GM12891 (cell line): ENCODE results near the gene PEX14.

ENCODE experiments used
- DNase-seq: peaks from one replicate; pipeline ENCODE4 v3.0.0; 2011; ENCODE audit warnings: low spot score; ENCODE audit not compliant: insufficient read length
- FAIRE-seq: peaks from 2 replicates; lab custom pipeline; 2011; peaks lifted over from hg19 to GRCh38; lab: Jason Lieb, UNC
- PAX5 ChIP-seq: IDR thresholded peaks from 2 replicates; pipeline ENCODE4 v1.6.1; 2011; ENCODE audit warnings: low read length, moderate library complexity, mild to moderate bottlenecking; ENCODE audit not compliant: insufficient read depth, severe bottlenecking
- POLR2A ChIP-seq: IDR thresholded peaks from 2 replicates; pipeline ENCODE4 v1.6.1; 2011; ENCODE audit warnings: low read depth, low read length, control low read depth
- POLR2AphosphoS5 ChIP-seq: IDR thresholded peaks from 2 replicates; pipeline ENCODE4 v1.6.1; 2011; ENCODE audit warnings: low read depth, low read length, control low read depth
- POU2F2 ChIP-seq: IDR thresholded peaks from 2 replicates; pipeline ENCODE4 v1.6.1; 2011; ENCODE audit warnings: low read depth, mild to moderate bottlenecking, control low read depth, low read length, moderate library complexity
- SPI1 ChIP-seq: IDR thresholded peaks from 2 replicates; pipeline ENCODE4 v1.6.1; 2011; ENCODE audit warnings: low read depth, low read length, control low read depth
- TAF1 ChIP-seq: IDR thresholded peaks from 2 replicates; pipeline ENCODE4 v1.6.1; 2011; ENCODE audit warnings: low read depth, low read length, control low read depth

Gene PEX14

GRCh38 chr1:10613340-10613739 lies 138.6 kb downstream of the PEX14 start:
- FAIRE-seq (no peak), DNase-seq (no peak)
- TF ChIP-seq POLR2A: no peak
- TF ChIP-seq POLR2AphosphoS5: no peak
- no peak for TF ChIP-seq PAX5
- TF ChIP-seq POU2F2: no peak
- no peak for TF ChIP-seq TAF1
- TF ChIP-seq SPI1: no peak

GRCh38 chr1:10613861-10614260 lies 139.1 kb downstream of the PEX14 start:
- FAIRE-seq: no peak
- DNase-seq: no peak
- TF ChIP-seq PAX5 (no peak), SPI1 (no peak), POLR2AphosphoS5 (no peak), POU2F2 (no peak), POLR2A (no peak), TAF1 (no peak)

GRCh38 chr1:10614377-10615225 lies 139.9 kb downstream of the PEX14 start:
- DNase-seq (no peak), FAIRE-seq (no peak)
- no peak for TF ChIP-seq SPI1
- TF ChIP-seq TAF1: no peak
- no peak for TF ChIP-seq POU2F2
- no peak for TF ChIP-seq PAX5
- no peak for TF ChIP-seq POLR2A
- no peak for TF ChIP-seq POLR2AphosphoS5

- TF ChIP-seq POLR2AphosphoS5: no peak
- no peak for TF ChIP-seq POU2F2
- TF ChIP-seq POLR2A: no peak
- TF ChIP-seq TAF1: no peak
- TF ChIP-seq SPI1: no peak
- TF ChIP-seq PAX5: no peak
- DNase-seq (no peak), FAIRE-seq (no peak)
Measured at GRCh38 chr1:10615332-10615731, 140.6 kb downstream of the PEX14 start.

- FAIRE-seq: no peak
- no peak for TF ChIP-seq POLR2AphosphoS5
- TF ChIP-seq POLR2A: no peak
- no peak for TF ChIP-seq POU2F2
- TF ChIP-seq SPI1: no peak
- TF ChIP-seq TAF1: no peak
- no peak for DNase-seq
Measured at GRCh38 chr1:10615932-10616671, 141.4 kb downstream of the PEX14 start.

- TF ChIP-seq POLR2AphosphoS5: no peak
- TF ChIP-seq PAX5: no peak
- TF ChIP-seq TAF1: no peak
- TF ChIP-seq POLR2A: no peak
- no peak for TF ChIP-seq SPI1
- TF ChIP-seq POU2F2: no peak
- no peak for FAIRE-seq
- no peak for DNase-seq
Measured at GRCh38 chr1:10616696-10617095, 141.9 kb downstream of the PEX14 start.

GRCh38 chr1:10617318-10617717 lies 142.6 kb downstream of the PEX14 start:
- FAIRE-seq (no peak), DNase-seq (no peak)
- no peak for TF ChIP-seq POU2F2
- no peak for TF ChIP-seq POLR2A
- TF ChIP-seq POLR2AphosphoS5: no peak
- TF ChIP-seq TAF1: no peak
- TF ChIP-seq SPI1: no peak
- TF ChIP-seq PAX5: no peak

GRCh38 chr1:10617931-10618885 lies 143.5 kb downstream of the PEX14 start:
- FAIRE-seq (no peak), DNase-seq (no peak)
- TF ChIP-seq SPI1 (no peak), POLR2A (no peak), POU2F2 (no peak), TAF1 (no peak), POLR2AphosphoS5 (no peak), PAX5 (no peak)

- DNase-seq: no peak
- no peak for FAIRE-seq
- no peak for TF ChIP-seq SPI1
Measured at GRCh38 chr1:10620776-10621175, 146.0 kb downstream of the PEX14 start.
